CD8-positive, alpha-beta memory T cell (primary cell): ENCODE results near the gene CD300E. TPM values are rescaled to one million over a fixed set of nuclear protein-coding genes. Genes with fewer than 3 reads are reported as not detected.
"Not testable (repeated sequence)": the region's sequence is repeated elsewhere in the genome, so short reads cannot be mapped to it uniquely, and the experiment has no call there.

Source experiments
- CTCF ChIA-PET: fragments of 350-600 bp; sonication (Branson Sonifier 250); formaldehyde crosslinking; loops from one replicate; lab custom pipeline; 2021; ENCODE audit warnings: antibody characterized with exemption; lab: Charles Lee
- POLR2A ChIA-PET: fragments of 350-600 bp; sonication (Branson Sonifier 250); formaldehyde crosslinking; loops from one replicate; lab custom pipeline; 2021; ENCODE audit warnings: antibody characterized with exemption; lab: Charles Lee
- DNase-seq, 5 donors: peaks; one replicate each; pipeline versions ENCODE4 v3.0.0 to v3.0.0-alpha.2; 2020 to 2022; ENCODE audit warnings: mixed read lengths in 1 of 5
- H3K27ac ChIP-seq: one replicate; pipeline ENCODE4 v1.7.0; 2013; ENCODE audit warnings: low read depth, mild to moderate bottlenecking, low read length, moderate library complexity
- H3K27me3 ChIP-seq: 2 replicates; pipeline ENCODE4 v1.7.0; 2013; ENCODE audit warnings: low read length, mild to moderate bottlenecking; ENCODE audit not compliant: insufficient read depth, poor library complexity, severe bottlenecking
- H3K36me3 ChIP-seq: 2 replicates; pipeline ENCODE4 v1.7.0; 2013; ENCODE audit warnings: mild to moderate bottlenecking, low read length, moderate library complexity; ENCODE audit not compliant: insufficient read depth
- H3K4me1 ChIP-seq: 2 replicates; pipeline ENCODE4 v1.7.0; 2013; ENCODE audit warnings: mild to moderate bottlenecking, low read length, moderate library complexity; ENCODE audit not compliant: insufficient read depth
- H3K4me3 ChIP-seq: 2 replicates; pipeline ENCODE4 v1.7.0; 2013; ENCODE audit warnings: mild to moderate bottlenecking, low read length
- H3K9me3 ChIP-seq: 2 replicates; pipeline ENCODE4 v1.7.0; 2013; ENCODE audit warnings: mild to moderate bottlenecking, low read length
- H3K27ac Mint-ChIP-seq, 8 donors: one replicate each; pipeline ENCODE4 v1.8.0; 2020 to 2021; ENCODE audit warnings: mixed read lengths in 8 of 8, mild to moderate bottlenecking in 6 of 8, inconsistent platforms in 3 of 8, moderate library complexity in 3 of 8
- H3K27me3 Mint-ChIP-seq, 2 donors: one replicate each; pipeline ENCODE4 v1.8.0; 2020 to 2021; ENCODE audit warnings: mixed read lengths in 2 of 2, mild to moderate bottlenecking in 1 of 2, moderate library complexity in 1 of 2
- H3K36me3 Mint-ChIP-seq, 3 donors: one replicate each; pipeline ENCODE4 v1.8.0; 2020 to 2021; ENCODE audit warnings: mixed read lengths in 3 of 3, inconsistent platforms in 1 of 3, mild to moderate bottlenecking in 1 of 3
- H3K4me1 Mint-ChIP-seq, 3 donors: one replicate each; pipeline ENCODE4 v1.8.0; 2020 to 2021; ENCODE audit warnings: mixed read lengths in 3 of 3, inconsistent platforms in 1 of 3, mild to moderate bottlenecking in 1 of 3
- H3K4me3 Mint-ChIP-seq, 7 donors: one replicate each; pipeline ENCODE4 v1.8.0; 2020 to 2021; ENCODE audit warnings: mixed read lengths in 7 of 7, mild to moderate bottlenecking in 6 of 7, moderate library complexity in 4 of 7, inconsistent platforms in 2 of 7
- H3K9me3 Mint-ChIP-seq, 5 donors: one replicate each; pipeline ENCODE4 v1.8.0; 2020 to 2022; ENCODE audit warnings: mixed read lengths in 5 of 5, mild to moderate bottlenecking in 3 of 5, moderate library complexity in 2 of 5, inconsistent platforms in 1 of 5
- polyA plus RNA-seq: library from polyadenylated mRNA; unstranded; fragments of 300-500 nt; fragmentation: Illumina TruSeq; gene quantifications from one replicate; pipeline ENCODE4 v1.2.3, GENCODE V29; 2021
- total RNA-seq, 2 experiments: library from RNA; stranded (reverse); gene quantifications; one replicate each; pipeline ENCODE4 v1.2.3, GENCODE V29; 2021

Gene CD300E
- total and polyA plus RNA-seq, 3 experiments from 2014 or later, result not detected

DNA sequence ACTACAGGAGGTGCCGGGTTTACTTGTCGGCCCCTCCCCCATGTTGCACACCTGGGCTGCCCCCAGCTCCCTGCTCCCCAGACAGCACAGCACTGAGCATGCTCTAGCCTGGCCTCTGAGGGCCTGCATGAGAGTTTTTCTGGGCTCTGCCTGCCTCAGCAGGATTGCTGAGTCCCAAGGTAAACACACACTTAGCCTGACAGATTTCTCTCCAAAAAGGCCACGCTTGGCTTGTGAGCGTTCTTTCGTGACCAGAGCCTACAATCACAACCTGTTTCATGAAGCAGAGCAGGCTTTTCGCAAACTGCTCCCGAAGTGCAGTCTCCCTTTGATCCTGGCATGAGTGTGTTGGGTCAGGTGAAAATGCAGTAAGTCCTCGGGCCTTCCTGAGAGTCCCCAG lies 9.8 kb upstream of the CD300E start:
- H3K4me1 ChIP-seq, result no peaks in the 10 kb centered on the region
- H3K27me3 Mint-ChIP-seq, result peaks cover 32 to 65% of the 10 kb centered on the region in 2 donors
- H3K4me1 Mint-ChIP-seq, result peaks cover 0 to 4% (median 0%) of the 10 kb centered on the region in 3 donors
- no peaks in the 10 kb centered on the region for H3K36me3 Mint-ChIP-seq
- CTCF ChIA-PET, result no interaction called here
- no peaks in the 10 kb centered on the region for H3K27me3 ChIP-seq
- DNase-seq, result no peak
- no peak overlapping the region for H3K27ac Mint-ChIP-seq
- no peak overlapping the region for H3K4me3 Mint-ChIP-seq
- H3K9me3 ChIP-seq, result no peaks in the 10 kb centered on the region
- H3K27ac ChIP-seq, result no peak overlapping the region
- peaks cover 0 to 2% (median 0%) of the 10 kb centered on the region in 5 donors for H3K9me3 Mint-ChIP-seq
- H3K4me3 ChIP-seq, result no peak overlapping the region
- POLR2A ChIA-PET, result no interaction called here
- no peaks in the 10 kb centered on the region for H3K36me3 ChIP-seq

DNA sequence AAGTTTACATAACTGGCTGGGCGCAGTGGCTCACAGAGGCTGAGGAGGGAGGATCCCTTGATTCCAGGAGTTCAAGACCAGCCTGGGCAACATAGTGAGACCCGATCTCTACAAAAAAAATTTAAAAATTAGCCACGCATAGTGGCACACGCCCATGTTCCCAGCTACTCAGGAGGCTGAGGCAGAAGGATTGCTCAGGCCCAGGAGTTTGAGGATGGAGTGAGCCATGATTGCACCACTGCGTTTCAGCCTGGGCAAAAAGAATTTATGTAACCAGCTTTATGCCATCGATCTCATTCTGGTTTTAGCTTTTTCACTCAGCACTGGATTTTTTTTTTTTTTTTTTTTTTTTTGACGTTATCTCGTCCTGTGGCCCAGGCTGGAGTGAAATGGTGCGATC lies 9.1 kb upstream of the CD300E start:
- peaks cover 37 to 65% of the 10 kb centered on the region in 2 donors for H3K27me3 Mint-ChIP-seq
- no peak overlapping the region for H3K27ac Mint-ChIP-seq

DNA sequence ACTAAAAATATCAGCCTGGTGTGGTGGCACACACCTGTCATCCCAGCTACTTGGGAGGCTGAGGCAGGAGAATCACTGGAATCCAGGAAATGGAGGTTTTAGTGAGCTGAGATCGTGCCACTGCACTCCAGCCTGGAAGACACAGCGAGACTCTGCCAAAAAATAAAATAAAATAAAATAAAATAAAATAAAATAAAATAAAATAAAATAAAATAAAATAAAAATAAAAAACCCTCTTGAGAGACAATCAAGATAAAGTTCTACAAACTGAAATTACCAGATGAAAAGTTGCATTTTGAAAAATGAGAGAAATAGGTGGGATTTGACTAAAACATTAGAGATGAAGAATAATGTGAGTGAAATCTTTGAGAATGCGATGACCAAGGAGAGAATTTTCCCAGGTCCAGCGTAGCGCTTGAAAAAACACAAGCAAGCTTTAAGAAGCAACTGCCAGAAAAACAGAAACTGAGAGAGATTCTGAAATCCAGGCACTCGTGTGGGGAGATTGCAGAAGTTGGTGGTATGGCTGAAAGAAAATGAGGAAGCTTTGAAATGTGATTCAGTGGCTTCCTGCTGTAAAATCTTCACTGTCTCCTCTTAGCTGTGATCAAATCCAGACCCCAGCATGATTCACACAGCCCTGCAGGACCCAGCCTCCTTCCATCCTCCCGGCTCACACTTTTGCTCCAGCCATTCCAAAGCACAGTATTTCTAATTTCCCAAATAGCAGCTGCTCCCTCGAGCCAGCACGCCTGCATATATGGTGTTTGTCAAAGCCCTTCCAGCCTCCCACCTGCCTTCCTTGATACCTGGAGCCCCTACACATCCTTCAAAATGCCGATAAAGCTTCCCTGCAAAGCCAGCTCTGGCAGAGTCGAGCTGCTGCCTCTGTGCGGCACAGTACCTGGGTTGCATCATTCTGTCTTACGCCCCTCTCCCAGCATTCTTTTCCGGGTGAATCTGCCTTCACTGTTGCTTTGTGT lies 8.2 kb upstream of the CD300E start:
- DNase-seq, result no peak
- peaks cover 0 to 7% (median 3%) of the 10 kb centered on the region in 5 donors for H3K9me3 Mint-ChIP-seq
- Histone ChIP-seq H3K36me3 (no peaks in the 10 kb centered on the region), H3K27me3 (no peaks in the 10 kb centered on the region), H3K27ac (no peak overlapping the region), H3K4me1 (no peaks in the 10 kb centered on the region), H3K9me3 (no peaks in the 10 kb centered on the region), H3K4me3 (no peak overlapping the region)
- H3K4me1 Mint-ChIP-seq, result peaks cover 0 to 4% (median 0%) of the 10 kb centered on the region in 3 donors
- peaks cover 39 to 64% of the 10 kb centered on the region in 2 donors for H3K27me3 Mint-ChIP-seq
- peak overlapping the region in 1 of 8 donors; percentile 17 for H3K27ac Mint-ChIP-seq
- ChIA-PET CTCF (no interaction called here), POLR2A (no interaction called here)
- H3K4me3 Mint-ChIP-seq, result no peak overlapping the region
- H3K36me3 Mint-ChIP-seq, result no peaks in the 10 kb centered on the region

More for the DNA sequence above, 9.1 kb upstream of the CD300E start:
- H3K9me3 ChIP-seq, result no peaks in the 10 kb centered on the region
- peaks cover 0 to 4% (median 0%) of the 10 kb centered on the region in 3 donors for H3K4me1 Mint-ChIP-seq
- DNase-seq, result no peak
- POLR2A ChIA-PET, result no interaction called here
- H3K4me1 ChIP-seq, result no peaks in the 10 kb centered on the region
- H3K4me3 Mint-ChIP-seq, result no peak overlapping the region
- peaks cover 0 to 4% (median 0%) of the 10 kb centered on the region in 5 donors for H3K9me3 Mint-ChIP-seq
- no peaks in the 10 kb centered on the region for H3K36me3 Mint-ChIP-seq
- CTCF ChIA-PET, result no interaction called here
- no peak overlapping the region for H3K4me3 ChIP-seq
- no peaks in the 10 kb centered on the region for H3K36me3 ChIP-seq
- no peaks in the 10 kb centered on the region for H3K27me3 ChIP-seq
- no peak overlapping the region for H3K27ac ChIP-seq

DNA sequence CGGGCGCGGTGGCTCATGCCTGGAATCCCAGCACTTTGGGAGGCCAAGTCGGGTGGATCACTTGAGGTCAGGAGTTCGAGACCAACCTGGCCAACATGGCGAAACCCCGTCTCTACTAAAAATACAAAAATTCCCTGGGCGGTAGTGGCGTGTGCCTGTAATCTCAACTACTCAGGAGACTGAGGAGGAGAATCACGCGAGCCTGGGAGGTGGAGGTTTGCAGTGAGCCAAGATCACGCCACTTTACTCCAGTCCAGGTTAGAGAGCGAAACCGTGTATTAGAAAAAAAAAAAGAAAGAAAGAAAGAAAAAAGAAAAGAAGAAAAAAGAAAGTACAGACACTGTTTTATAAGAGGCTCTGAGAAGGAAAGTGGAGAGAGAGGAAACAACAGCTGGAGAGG lies 6.7 kb upstream of the CD300E start:
- H3K27me3 ChIP-seq, H3K4me1 ChIP-seq, H3K9me3 ChIP-seq, H3K36me3 Mint-ChIP-seq, H3K4me3 Mint-ChIP-seq, POLR2A ChIA-PET, H3K4me3 ChIP-seq, CTCF ChIA-PET, H3K27ac ChIP-seq, DNase-seq, H3K36me3 ChIP-seq, H3K4me1 Mint-ChIP-seq: not testable (repeated sequence)
- H3K27ac Mint-ChIP-seq, result peak overlapping the region in 1 of 8 donors; percentile 1
- peaks cover 45 to 68% of the 10 kb centered on the region in 2 donors for H3K27me3 Mint-ChIP-seq
- peaks cover 3 to 14% (median 11%) of the 10 kb centered on the region in 5 donors for H3K9me3 Mint-ChIP-seq

DNA sequence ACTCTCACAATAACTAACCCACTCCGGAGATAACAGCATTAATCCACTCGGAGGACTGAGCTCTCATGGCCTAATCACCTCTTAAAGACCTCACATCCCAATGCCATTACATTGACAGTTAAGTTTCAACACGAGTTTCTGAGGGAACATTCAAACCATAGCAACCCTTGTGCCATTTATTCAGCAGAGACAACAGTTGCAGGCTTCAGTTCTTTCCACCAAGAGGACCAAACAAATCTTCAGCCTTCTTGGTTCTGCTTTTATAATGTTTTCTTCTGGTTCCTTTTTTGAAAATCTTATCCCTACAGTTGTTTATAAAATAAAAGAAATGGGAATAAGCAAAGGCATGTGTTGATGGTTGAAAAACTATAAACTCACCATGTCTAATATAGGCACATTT lies 2.1 kb upstream of the CD300E start:
- Mint-ChIP-seq H3K27me3 (peaks cover 43 to 77% of the 10 kb centered on the region in 2 donors), H3K36me3 (peaks cover 0 to 5% (median 0%) of the 10 kb centered on the region in 3 donors), H3K27ac (peak overlapping the region in 1 of 8 donors; percentile 20), H3K4me1 (no peaks in the 10 kb centered on the region), H3K9me3 (peaks cover 3 to 14% (median 11%) of the 10 kb centered on the region in 5 donors), H3K4me3 (no peak overlapping the region)
- H3K27me3 ChIP-seq, result peaks cover 15% of the 10 kb centered on the region
- no peaks in the 10 kb centered on the region for H3K4me1 ChIP-seq
- H3K4me3 ChIP-seq, result no peak overlapping the region
- no peak for DNase-seq
- CTCF ChIA-PET, result no interaction called here
- POLR2A ChIA-PET, result interaction anchor here (0.6 kb wide), 1 partner anchor 751 kb away, joined by 10 read pairs; no protein-coding TSS in a partner anchor
- no peak overlapping the region for H3K27ac ChIP-seq
- H3K9me3 ChIP-seq, result no peaks in the 10 kb centered on the region
- no peaks in the 10 kb centered on the region for H3K36me3 ChIP-seq

DNA sequence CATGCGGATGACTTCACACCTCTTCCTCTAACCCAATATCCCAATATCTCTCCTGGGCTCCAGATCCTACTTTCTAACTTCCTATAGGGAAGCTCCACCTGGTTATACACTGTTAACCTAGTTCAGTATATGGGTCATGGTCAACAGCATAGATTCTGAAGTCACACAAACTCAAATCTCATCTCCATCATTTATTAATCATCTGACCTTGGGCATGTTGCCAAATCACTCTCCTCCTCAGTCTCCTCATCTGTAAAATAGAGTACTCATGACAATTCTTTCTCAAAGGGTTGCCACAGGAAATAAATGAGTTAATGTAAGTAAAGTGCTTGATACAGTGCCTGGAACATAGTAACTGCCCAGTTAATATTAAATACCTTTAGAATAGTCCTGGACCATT lies 593 bp upstream of the CD300E start:
- Histone ChIP-seq H3K27ac (no peak overlapping the region), H3K4me3 (no peak overlapping the region), H3K36me3 (no peaks in the 10 kb centered on the region), H3K9me3 (no peaks in the 10 kb centered on the region), H3K4me1 (no peaks in the 10 kb centered on the region), H3K27me3 (peaks cover 15% of the 10 kb centered on the region)
- Mint-ChIP-seq H3K36me3 (peaks cover 0 to 5% (median 0%) of the 10 kb centered on the region in 3 donors), H3K4me3 (no peak overlapping the region), H3K9me3 (peaks cover 3 to 14% (median 11%) of the 10 kb centered on the region in 5 donors), H3K27ac (no peak overlapping the region), H3K27me3 (peaks cover 37 to 77% of the 10 kb centered on the region in 2 donors), H3K4me1 (no peaks in the 10 kb centered on the region)
- ChIA-PET CTCF (no interaction called here), POLR2A (no interaction called here)
- no peak for DNase-seq

DNA sequence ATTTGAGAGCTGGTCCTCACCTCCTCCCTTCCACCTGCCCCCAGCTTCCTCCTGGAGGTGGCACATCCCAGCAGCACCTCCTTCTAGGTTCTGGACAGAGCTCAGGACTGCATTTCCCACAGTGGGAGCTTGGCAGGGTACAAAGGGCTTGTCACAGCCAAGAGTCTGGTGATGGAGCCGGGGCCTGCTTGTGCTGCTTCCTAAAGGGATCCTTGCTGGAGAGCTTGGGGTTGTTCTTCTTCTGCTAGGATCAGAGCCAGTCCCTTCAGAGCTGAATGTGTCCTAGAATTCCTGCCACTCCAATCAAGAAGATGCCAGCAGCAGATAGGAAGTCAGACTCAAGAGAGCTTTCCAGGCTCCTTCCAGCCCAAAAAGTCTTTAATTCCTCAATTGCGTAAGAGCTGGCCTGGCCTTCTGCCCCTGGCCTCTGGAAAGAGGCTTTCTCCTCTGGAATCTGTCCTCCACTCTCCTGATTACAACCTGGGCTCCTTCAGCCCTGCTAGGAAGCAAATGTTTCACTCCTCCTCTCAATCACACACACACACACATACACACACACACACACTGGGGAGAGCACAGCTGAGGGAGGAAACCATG lies 4.4 kb downstream of the CD300E start:
- Histone ChIP-seq H3K9me3 (no peaks in the 10 kb centered on the region), H3K27ac (no peak overlapping the region), H3K36me3 (no peaks in the 10 kb centered on the region), H3K4me3 (no peak overlapping the region), H3K27me3 (peaks cover 13% of the 10 kb centered on the region), H3K4me1 (no peaks in the 10 kb centered on the region)
- no peak overlapping the region for H3K4me3 Mint-ChIP-seq
- no peak overlapping the region for H3K27ac Mint-ChIP-seq
- no peak for DNase-seq
- ChIA-PET POLR2A (no interaction called here), CTCF (no interaction called here)
- H3K4me1 Mint-ChIP-seq, result no peaks in the 10 kb centered on the region
- H3K9me3 Mint-ChIP-seq, result peaks cover 0 to 2% (median 0%) of the 10 kb centered on the region in 5 donors
- peaks cover 24 to 79% of the 10 kb centered on the region in 2 donors for H3K27me3 Mint-ChIP-seq
- H3K36me3 Mint-ChIP-seq, result no peaks in the 10 kb centered on the region

DNA sequence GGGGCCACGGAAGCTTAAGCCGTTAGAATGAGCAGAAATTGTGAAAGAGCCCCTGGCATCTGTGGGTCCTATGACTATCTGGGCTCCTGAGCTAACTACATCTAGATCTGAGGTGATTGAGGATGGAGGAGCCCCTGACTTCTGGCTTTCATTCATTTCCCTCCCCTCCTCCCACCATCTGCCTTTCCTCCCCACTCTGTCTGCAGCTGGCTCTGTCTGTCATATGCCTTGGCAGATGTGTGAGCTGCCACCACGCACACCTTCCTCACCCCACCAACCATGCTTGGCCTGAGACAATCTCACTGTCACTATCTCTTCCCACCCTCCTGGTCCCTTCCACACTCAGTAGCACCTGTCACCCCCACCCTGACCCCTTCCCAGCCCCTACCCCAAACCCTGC lies 5.1 kb downstream of the CD300E start:
- DNase-seq, result no peak
- ChIA-PET CTCF (no interaction called here), POLR2A (no interaction called here)
- H3K4me1 ChIP-seq, result no peaks in the 10 kb centered on the region
- H3K27me3 Mint-ChIP-seq, result peaks cover 26 to 73% of the 10 kb centered on the region in 2 donors
- peaks cover 8% of the 10 kb centered on the region for H3K27me3 ChIP-seq
- no peaks in the 10 kb centered on the region for H3K36me3 Mint-ChIP-seq
- no peak overlapping the region for H3K4me3 ChIP-seq
- H3K36me3 ChIP-seq, result no peaks in the 10 kb centered on the region
- H3K9me3 ChIP-seq, result no peaks in the 10 kb centered on the region
- H3K27ac ChIP-seq, result no peak overlapping the region
- no peaks in the 10 kb centered on the region for H3K4me1 Mint-ChIP-seq
- no peak overlapping the region for H3K27ac Mint-ChIP-seq
- no peaks in the 10 kb centered on the region for H3K9me3 Mint-ChIP-seq
- no peak overlapping the region for H3K4me3 Mint-ChIP-seq
